GM12878 (cell line): ENCODE measurements around the gene AFMID. TPM values are rescaled to one million over a fixed set of nuclear protein-coding genes. Genes with fewer than 3 reads are reported as not detected.

Experiments
- ATAC-seq: fragments of 200-7000 bp; cut with Tn5 transposase; 3 replicates; pipeline ENCODE4 v1.9.1; 2020; ENCODE audit warnings: mild to moderate bottlenecking, moderate library complexity
- BruUV-seq: library from RNA; stranded (reverse); fragments of 400-500 nt; replicated peaks from 2 replicates; lab custom pipeline; 2021; lab: Mats Ljungman, UMichigan
- CTCF ChIA-PET: fragments of 300-600 bp; sonication (Branson Sonifier 250); formaldehyde crosslinking; extraction: SDS; loops from one replicate; lab custom pipeline; 2021; ENCODE audit warnings: inconsistent platforms; lab: Yijun Ruan, JAX
- POLR2A ChIA-PET: fragments of 350-600 bp; formaldehyde crosslinking; extraction: SDS; loops from one replicate; lab custom pipeline; 2021; ENCODE audit warnings: inconsistent platforms; lab: Charles Lee
- RAD21 ChIA-PET: fragments of 300-600 bp; sonication (Branson Sonifier 250); formaldehyde crosslinking; loops from one replicate; lab custom pipeline; 2023; ENCODE audit warnings: antibody characterized with exemption; ENCODE audit not compliant: unreplicated experiment; lab: Charles Lee
- SMC1A ChIA-PET: fragments of 300-600 bp; sonication (Branson Sonifier 250); formaldehyde crosslinking; loops from one replicate; lab custom pipeline; 2023; ENCODE audit not compliant: unreplicated experiment, uncharacterized antibody; lab: Charles Lee
- DNase-seq: peaks from one replicate; pipeline ENCODE4 v3.0.0-alpha.2; 2011; ENCODE audit warnings: low read depth, low spot score
- FAIRE-seq: peaks from 3 replicates; lab custom pipeline; 2011; peaks lifted over from hg19 to GRCh38; lab: Jason Lieb, UNC
- H2AFZ ChIP-seq: 2 replicates; pipeline ENCODE4 v1.6.0; 2011; ENCODE audit warnings: low read depth, low read length, control low read depth; ENCODE audit not compliant: control insufficient read depth
- H3K27ac ChIP-seq: 2 replicates; pipeline ENCODE4 v1.5.1; 2011; ENCODE audit warnings: control low read depth; ENCODE audit not compliant: control insufficient read depth, insufficient read depth
- H3K27me3 ChIP-seq, 2 experiments: replicated peaks in 1 of 2; 2 replicates each; pipeline versions ENCODE4 v1.6.0 to v1.6.1; 2011; ENCODE audit warnings: low read length in 1 of 2; ENCODE audit not compliant: control insufficient read depth in 2 of 2, insufficient read depth in 2 of 2
- H3K36me3 ChIP-seq, 2 experiments: 2 replicates each; pipeline ENCODE4 v1.5.1; 2011; ENCODE audit warnings: low read length in 1 of 2; ENCODE audit not compliant: control insufficient read depth in 2 of 2, insufficient read depth in 2 of 2
- H3K4me1 ChIP-seq: 2 replicates; pipeline ENCODE4 v1.6.1; 2011; ENCODE audit warnings: mild to moderate bottlenecking, low read length, moderate library complexity, mixed read lengths; ENCODE audit not compliant: control insufficient read depth, insufficient read depth
- H3K4me2 ChIP-seq: 2 replicates; pipeline ENCODE4 v1.6.0; 2011; ENCODE audit warnings: control low read depth; ENCODE audit not compliant: control insufficient read depth, insufficient read depth
- H3K4me3 ChIP-seq: fragments of 200-600 bp; sonication (generic); 2 replicates; pipeline ENCODE4 v1.5.1; 2016
- H3K79me2 ChIP-seq: 2 replicates; pipeline ENCODE4 v1.6.0; 2011; ENCODE audit warnings: low read length; ENCODE audit not compliant: control insufficient read depth, insufficient read depth
- H3K9ac ChIP-seq: 2 replicates; pipeline ENCODE4 v1.8.0; 2011; ENCODE audit warnings: low read length, control low read depth, mixed read lengths; ENCODE audit not compliant: control insufficient read depth, insufficient read depth
- H3K9me3 ChIP-seq: replicated peaks from 3 replicates; pipeline ENCODE4 v1.5.1; 2011; ENCODE audit warnings: mild to moderate bottlenecking, low read length; ENCODE audit not compliant: control insufficient read depth, insufficient read depth
- H4K20me1 ChIP-seq: 2 replicates; pipeline ENCODE4 v1.6.0; 2011; ENCODE audit not compliant: control insufficient read depth, insufficient read depth
- CBFB ChIP-seq: IDR thresholded peaks from 2 replicates; pipeline ENCODE4 v1.6.1; 2016; ENCODE audit warnings: antibody characterized with exemption, low read depth
- CTCF ChIP-seq, 3 experiments: IDR thresholded peaks in 2 of 3; conservative IDR thresholded peaks in 1 of 3; 2 replicates each; pipeline ENCODE4 v1.5.1; 2011; ENCODE audit warnings: low read depth in 3 of 3, low read length in 3 of 3, mild to moderate bottlenecking in 3 of 3, control low read depth in 2 of 3, moderate library complexity in 2 of 3, inconsistent platforms in 1 of 3, mixed read lengths in 1 of 3; ENCODE audit not compliant: control insufficient read depth in 2 of 3, insufficient read depth in 1 of 3; ENCODE audit errors: extremely low read depth in 1 of 3
- FOXK2 ChIP-seq: fragments of 450-650 bp; IDR thresholded peaks from 2 replicates; pipeline ENCODE4 v1.6.1; 2017; ENCODE audit warnings: mild to moderate bottlenecking, moderate library complexity
- SMAD1 ChIP-seq: fragments of 450-650 bp; IDR thresholded peaks from 2 replicates; pipeline ENCODE4 v1.6.1; 2018; ENCODE audit warnings: mild to moderate bottlenecking, low read depth; ENCODE audit not compliant: partially characterized antibody
- ZNF687 ChIP-seq: fragments of 450-650 bp; IDR thresholded peaks from 2 replicates; pipeline ENCODE4 v1.6.1; 2017; ENCODE audit warnings: mild to moderate bottlenecking, moderate library complexity
- WGBS: methylation state at CpG from one replicate; pipeline ENCODE4 v1.1.6; 2016; ENCODE audit warnings: low lambda C conversion rate; ENCODE audit not compliant: insufficient replicate concordance, insufficient coverage; ENCODE audit errors: missing lambda C conversion rate; 5-methylcytosine and 5-hydroxymethylcytosine counted together
- in situ Hi-C: fragments of 300-500 bp; cut with MboI; formaldehyde crosslinking; loops from 9 replicates; pipeline ENCODE4 v1.14.3; 2018; ENCODE audit warnings: mixed read lengths
- intact Hi-C: fragments of 100-400 bp; cut with micrococcal nuclease; formaldehyde crosslinking; loops from one replicate; pipeline ENCODE4 v1.14.2; 2022; ENCODE audit not compliant: unreplicated experiment
- polyA plus RNA-seq, 11 experiments: library from polyadenylated mRNA; depleted of rRNA in 4 of 11; unstranded in 6 of 11; stranded (reverse) in 5 of 11; fragments of >200 nt; fragmentation: Nextera tagmentation in 4 of 11; fragmentation: Illumina TruSeq in 1 of 11; extraction: Ambion mirVana in 4 of 11; extraction: Trizol in 1 of 11; gene quantifications; 1 replicate in 1 of 11; 2 replicates in 10 of 11; pipeline versions ENCODE4 v1.2.1 to v1.2.3, GENCODE V29; 2011 to 2016; ENCODE audit warnings: inconsistent platforms in 2 of 11, missing spikeins in 2 of 11, low read depth in 1 of 11
- total RNA-seq, 4 experiments: library from RNA; depleted of rRNA in 3 of 4; stranded (reverse); fragments of >200 nt in 3 of 4; fragmentation: Illumina TruSeq in 1 of 4; extraction: Trizol in 1 of 4; gene quantifications; 2 replicates each; pipeline versions ENCODE4 v1.2.1 to v1.2.3, GENCODE V29; 2013 to 2021

The AFMID gene
- total and polyA plus RNA-seq, 10 of the 15 experiments (the other 5 are each of a cell fraction or from before 2014, with no cell fraction given), result 36.1 to 98.8 (median 51.6) TPM

- RAD21 ChIA-PET, result no interaction called here
- Histone ChIP-seq H3K27me3 (no peaks in the 10 kb centered on the region), H3K79me2 (peaks cover 36% of the 10 kb centered on the region), H3K4me2 (no peak overlapping the region), H3K4me3 (no peak overlapping the region), H2AFZ (no peak overlapping the region), H3K4me1 (peaks cover 20% of the 10 kb centered on the region), H3K36me3 (peaks cover 0 to 4% of the 10 kb centered on the region in 2 experiments; a peak in 3 of 4 replicates), H4K20me1 (no peaks in the 10 kb centered on the region), H3K9me3 (no peaks in the 10 kb centered on the region), H3K9ac (no peak overlapping the region), H3K27ac (no peak overlapping the region)
- TF ChIP-seq CTCF (IDR thresholded peaks at IDR 0.05 in 2 of 3, conservative IDR thresholded peaks at IDR 0.05 in 1 of 3; ENCODE audit: control insufficient read depth in 2 of 3, extremely low read depth in 1 of 3, insufficient read depth in 1 of 3, low read depth in 3 of 3, low read length in 3 of 3) (peak in 1 of 3 experiments; percentile 17; a peak in 1 of 6 replicates), SMAD1 (no peak), ZNF687 (no peak), FOXK2 (no peak), CBFB (no peak)
- SMC1A ChIA-PET, result interaction anchor here (1.1 to 1.2 kb wide), 2 partner anchors 9 to 10 kb away, joined by 3 read pairs; no protein-coding TSS in a partner anchor
- in situ Hi-C loops (loop anchor here (25.0 kb wide), 1 partner anchor 1904 kb away; the partner anchor contains the start of gene UBALD2), intact Hi-C loops (no loop called here)
- WGBS, result 55% methylated on average over 5 of the region's 6 CpGs
- DNase-seq (no peak), ATAC-seq (no peak), FAIRE-seq (no peak)
- POLR2A ChIA-PET, result interaction anchor here (1.4 kb wide), 1 partner anchor 22 kb away, joined by 3 read pairs; no protein-coding TSS in a partner anchor
- CTCF ChIA-PET, result no interaction called here
- no TSS peak for BruUV-seq
These were observed 20.7 kb upstream of the AFMID start for GRCh38 chr17:78166416-78166815.
